BE2C (cell line): ENCODE data around the gene COL8A2.

Source experiments
- DNase-seq: peaks from one replicate; pipeline ENCODE4 v3.0.0-alpha.2; 2020
- H3K27me3 ChIP-seq: fragments of 250-450 bp; sonication (Bioruptor Pico); 2 replicates; pipeline ENCODE4 v1.5.1; 2020; ENCODE audit warnings: mild to moderate bottlenecking
- H3K36me3 ChIP-seq: fragments of 250-450 bp; sonication (Bioruptor Pico); 2 replicates; pipeline ENCODE4 v1.5.1; 2020; ENCODE audit warnings: mild to moderate bottlenecking
- H3K4me1 ChIP-seq: fragments of 250-450 bp; sonication (Bioruptor Pico); 2 replicates; pipeline ENCODE4 v1.5.1; 2020
- H3K4me3 ChIP-seq: 2 replicates; pipeline ENCODE4 v1.5.1; 2011; ENCODE audit warnings: low read depth, low read length
- H3K9me3 ChIP-seq: fragments of 250-450 bp; sonication (Bioruptor Pico); 2 replicates; pipeline ENCODE4 v1.5.1; 2020
- TF ChIP-seq, protein P1 (sequence below): IDR thresholded peaks from 2 replicates; pipeline ENCODE4 v1.5.1; 2012; ENCODE audit warnings: mild to moderate bottlenecking, low read depth, low read length

COL8A2 gene

DNA sequence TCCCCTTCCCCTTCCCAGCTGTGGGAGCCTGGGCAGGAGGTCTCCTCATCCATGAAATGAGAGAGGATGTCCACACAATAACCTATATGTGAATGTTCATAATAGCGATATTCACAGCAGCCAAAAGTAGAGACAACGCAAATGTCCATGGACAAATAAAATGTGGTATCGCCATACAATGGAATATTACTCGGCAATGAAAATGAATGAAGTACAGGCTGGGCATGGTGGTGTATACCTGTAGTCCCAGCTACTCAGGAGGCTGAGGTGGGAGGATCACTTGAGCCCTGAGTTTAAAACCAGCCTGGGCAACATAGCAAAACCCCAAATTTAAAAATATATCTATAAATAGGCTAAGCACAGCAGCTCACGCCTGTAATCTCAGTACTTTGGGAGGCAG is 23.5 kb downstream of the COL8A2 start:
- Histone ChIP-seq H3K4me3 (no peak overlapping the region), H3K4me1 (no peaks in the 10 kb centered on the region), H3K36me3 (no peaks in the 10 kb centered on the region), H3K9me3 (no peaks in the 10 kb centered on the region), H3K27me3 (no peaks in the 10 kb centered on the region)
- TF ChIP-seq, protein P1, sequence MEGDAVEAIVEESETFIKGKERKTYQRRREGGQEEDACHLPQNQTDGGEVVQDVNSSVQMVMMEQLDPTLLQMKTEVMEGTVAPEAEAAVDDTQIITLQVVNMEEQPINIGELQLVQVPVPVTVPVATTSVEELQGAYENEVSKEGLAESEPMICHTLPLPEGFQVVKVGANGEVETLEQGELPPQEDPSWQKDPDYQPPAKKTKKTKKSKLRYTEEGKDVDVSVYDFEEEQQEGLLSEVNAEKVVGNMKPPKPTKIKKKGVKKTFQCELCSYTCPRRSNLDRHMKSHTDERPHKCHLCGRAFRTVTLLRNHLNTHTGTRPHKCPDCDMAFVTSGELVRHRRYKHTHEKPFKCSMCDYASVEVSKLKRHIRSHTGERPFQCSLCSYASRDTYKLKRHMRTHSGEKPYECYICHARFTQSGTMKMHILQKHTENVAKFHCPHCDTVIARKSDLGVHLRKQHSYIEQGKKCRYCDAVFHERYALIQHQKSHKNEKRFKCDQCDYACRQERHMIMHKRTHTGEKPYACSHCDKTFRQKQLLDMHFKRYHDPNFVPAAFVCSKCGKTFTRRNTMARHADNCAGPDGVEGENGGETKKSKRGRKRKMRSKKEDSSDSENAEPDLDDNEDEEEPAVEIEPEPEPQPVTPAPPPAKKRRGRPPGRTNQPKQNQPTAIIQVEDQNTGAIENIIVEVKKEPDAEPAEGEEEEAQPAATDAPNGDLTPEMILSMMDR: no peak
- no peak for DNase-seq

GRCh38 chr1:36100376-36100775 is 24.6 kb downstream of the COL8A2 start:
- Histone ChIP-seq H3K36me3 (no peaks in the 10 kb centered on the region), H3K4me3 (no peak overlapping the region), H3K27me3 (no peaks in the 10 kb centered on the region), H3K4me1 (no peaks in the 10 kb centered on the region), H3K9me3 (no peaks in the 10 kb centered on the region)
- TF ChIP-seq, protein P1: no peak
- DNase-seq: no peak

DNA sequence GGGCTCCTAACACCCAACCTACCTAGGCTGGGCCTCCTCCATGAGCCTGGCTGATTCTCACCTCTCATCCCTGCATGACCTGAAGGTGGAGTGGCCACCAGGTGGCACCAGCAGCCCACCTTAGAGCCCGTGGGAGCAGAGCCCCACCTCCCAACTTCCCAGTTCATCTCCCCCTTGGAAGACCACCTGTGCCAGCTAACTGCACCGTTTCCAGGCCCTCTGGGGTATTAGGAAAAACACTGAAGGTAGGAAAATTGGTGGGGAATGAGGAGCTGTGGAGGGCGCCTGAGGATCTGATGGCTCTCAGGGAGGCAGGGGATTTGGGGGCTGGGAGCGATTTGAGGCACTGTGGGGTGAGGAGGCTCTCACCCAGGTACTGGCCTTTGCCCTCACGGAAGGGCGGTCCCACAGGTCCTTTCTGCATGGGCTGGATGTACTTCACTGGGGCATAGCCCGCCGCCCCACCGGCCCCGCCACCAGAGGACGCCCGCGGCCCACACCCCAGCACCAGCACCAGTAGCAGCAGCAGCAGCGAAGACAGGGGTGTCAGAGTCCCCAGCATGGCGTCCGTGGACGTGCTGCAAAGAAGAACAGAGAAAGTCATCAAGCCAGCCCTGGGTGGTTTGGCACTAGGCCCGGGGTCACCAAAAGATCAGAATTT is 25.2 kb downstream of the COL8A2 start:
- Histone ChIP-seq H3K27me3 (no peaks in the 10 kb centered on the region), H3K36me3 (no peaks in the 10 kb centered on the region), H3K4me1 (no peaks in the 10 kb centered on the region), H3K4me3 (no peak overlapping the region), H3K9me3 (no peaks in the 10 kb centered on the region)
- TF ChIP-seq, protein P1: peak; percentile 76
- DNase-seq: peak; percentile 81

DNA sequence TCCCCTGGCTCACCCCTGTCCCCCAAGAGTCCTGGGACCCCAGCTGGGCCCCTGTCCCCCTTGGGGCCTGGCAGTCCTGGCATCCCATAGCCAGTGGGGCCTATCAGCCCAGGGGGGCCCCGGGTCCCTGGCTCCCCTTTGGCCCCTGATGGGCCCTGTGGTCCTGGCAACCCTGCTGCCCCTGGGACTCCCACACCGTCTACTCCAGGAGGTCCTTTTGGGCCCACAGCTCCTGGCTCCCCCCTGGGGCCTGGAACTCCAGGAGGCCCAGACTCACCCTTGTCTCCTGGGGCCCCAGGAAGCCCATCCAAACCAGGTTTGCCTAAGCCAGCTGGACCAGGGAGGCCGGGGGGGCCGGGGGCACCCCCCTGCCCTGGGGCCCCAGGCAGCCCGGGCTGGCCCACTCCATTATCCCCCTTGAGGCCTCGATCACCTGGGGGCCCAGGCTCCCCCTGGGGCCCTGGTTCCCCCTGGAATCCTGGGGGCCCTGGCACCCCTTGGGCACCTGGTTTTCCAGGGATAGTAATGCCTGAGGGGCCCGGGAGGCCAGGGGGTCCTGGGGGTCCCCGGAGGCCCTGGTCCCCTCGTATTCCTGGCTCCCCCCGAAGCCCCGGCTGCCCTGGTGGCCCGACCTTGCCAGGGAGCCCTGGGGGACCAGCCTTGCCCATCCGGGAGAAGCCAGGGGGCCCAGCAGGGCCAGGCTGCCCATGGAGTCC is 26.2 kb downstream of the COL8A2 start:
- Histone ChIP-seq H3K36me3 (peaks cover 6% of the 10 kb centered on the region), H3K4me1 (peaks cover 7% of the 10 kb centered on the region), H3K9me3 (no peaks in the 10 kb centered on the region), H3K27me3 (no peaks in the 10 kb centered on the region), H3K4me3 (no peak overlapping the region)
- TF ChIP-seq, protein P1: no peak
- no peak for DNase-seq

- Histone ChIP-seq H3K27me3 (no peaks in the 10 kb centered on the region), H3K4me3 (no peak overlapping the region), H3K36me3 (peaks cover 15% of the 10 kb centered on the region), H3K9me3 (no peaks in the 10 kb centered on the region), H3K4me1 (peaks cover 12% of the 10 kb centered on the region)
- TF ChIP-seq, protein P1: no peak
- DNase-seq: no peak
Observed at GRCh38 chr1:36097693-36098585, 27.1 kb downstream of the COL8A2 start.
